Measurements from ENCODE around the gene AMBRA1.

DNA sequence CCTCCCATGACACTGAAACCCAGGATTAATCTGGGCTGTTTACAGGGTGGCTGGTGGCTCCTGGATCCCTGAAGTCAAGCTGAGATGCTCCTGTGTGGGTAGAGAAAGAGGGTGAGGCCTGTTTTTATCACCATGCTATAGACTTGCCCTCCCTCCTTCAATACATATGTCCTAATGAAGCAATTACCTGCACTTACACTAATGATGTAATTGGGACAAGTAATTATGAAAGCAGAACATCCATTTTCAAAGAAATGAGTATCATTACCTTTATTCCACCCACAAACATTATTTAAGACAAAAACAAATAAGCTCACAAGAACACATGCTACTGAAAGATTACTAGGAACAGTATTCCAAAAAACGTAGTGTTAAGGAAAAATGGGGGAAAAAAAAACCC, 138.0 kb downstream of the AMBRA1 start:
- no peak for TF ChIP-seq TCF12 (IDR thresholded peaks at IDR 0.05; ENCODE audit: low read depth)
- TF ChIP-seq, protein P1, sequence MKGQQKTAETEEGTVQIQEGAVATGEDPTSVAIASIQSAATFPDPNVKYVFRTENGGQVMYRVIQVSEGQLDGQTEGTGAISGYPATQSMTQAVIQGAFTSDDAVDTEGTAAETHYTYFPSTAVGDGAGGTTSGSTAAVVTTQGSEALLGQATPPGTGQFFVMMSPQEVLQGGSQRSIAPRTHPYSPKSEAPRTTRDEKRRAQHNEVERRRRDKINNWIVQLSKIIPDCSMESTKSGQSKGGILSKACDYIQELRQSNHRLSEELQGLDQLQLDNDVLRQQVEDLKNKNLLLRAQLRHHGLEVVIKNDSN (IDR thresholded peaks at IDR 0.05) = no peak
- no peak for TF ChIP-seq YY1 (IDR thresholded peaks at IDR 0.05; ENCODE audit: low read depth)
- TF ChIP-seq EGR1 (IDR thresholded peaks at IDR 0.05) = no peak
- no peak for TF ChIP-seq TAF1 (IDR thresholded peaks at IDR 0.05; ENCODE audit: low read depth)
- TF ChIP-seq RAD21 (IDR thresholded peaks at IDR 0.05; ENCODE audit: low read depth) = no peak
- TF ChIP-seq, protein P2, sequence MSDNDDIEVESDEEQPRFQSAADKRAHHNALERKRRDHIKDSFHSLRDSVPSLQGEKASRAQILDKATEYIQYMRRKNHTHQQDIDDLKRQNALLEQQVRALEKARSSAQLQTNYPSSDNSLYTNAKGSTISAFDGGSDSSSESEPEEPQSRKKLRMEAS (IDR thresholded peaks at IDR 0.05) = no peak
- no peak for TF ChIP-seq EP300 (IDR thresholded peaks at IDR 0.05; ENCODE audit: borderline replicate concordance)
- TF ChIP-seq, protein P3, sequence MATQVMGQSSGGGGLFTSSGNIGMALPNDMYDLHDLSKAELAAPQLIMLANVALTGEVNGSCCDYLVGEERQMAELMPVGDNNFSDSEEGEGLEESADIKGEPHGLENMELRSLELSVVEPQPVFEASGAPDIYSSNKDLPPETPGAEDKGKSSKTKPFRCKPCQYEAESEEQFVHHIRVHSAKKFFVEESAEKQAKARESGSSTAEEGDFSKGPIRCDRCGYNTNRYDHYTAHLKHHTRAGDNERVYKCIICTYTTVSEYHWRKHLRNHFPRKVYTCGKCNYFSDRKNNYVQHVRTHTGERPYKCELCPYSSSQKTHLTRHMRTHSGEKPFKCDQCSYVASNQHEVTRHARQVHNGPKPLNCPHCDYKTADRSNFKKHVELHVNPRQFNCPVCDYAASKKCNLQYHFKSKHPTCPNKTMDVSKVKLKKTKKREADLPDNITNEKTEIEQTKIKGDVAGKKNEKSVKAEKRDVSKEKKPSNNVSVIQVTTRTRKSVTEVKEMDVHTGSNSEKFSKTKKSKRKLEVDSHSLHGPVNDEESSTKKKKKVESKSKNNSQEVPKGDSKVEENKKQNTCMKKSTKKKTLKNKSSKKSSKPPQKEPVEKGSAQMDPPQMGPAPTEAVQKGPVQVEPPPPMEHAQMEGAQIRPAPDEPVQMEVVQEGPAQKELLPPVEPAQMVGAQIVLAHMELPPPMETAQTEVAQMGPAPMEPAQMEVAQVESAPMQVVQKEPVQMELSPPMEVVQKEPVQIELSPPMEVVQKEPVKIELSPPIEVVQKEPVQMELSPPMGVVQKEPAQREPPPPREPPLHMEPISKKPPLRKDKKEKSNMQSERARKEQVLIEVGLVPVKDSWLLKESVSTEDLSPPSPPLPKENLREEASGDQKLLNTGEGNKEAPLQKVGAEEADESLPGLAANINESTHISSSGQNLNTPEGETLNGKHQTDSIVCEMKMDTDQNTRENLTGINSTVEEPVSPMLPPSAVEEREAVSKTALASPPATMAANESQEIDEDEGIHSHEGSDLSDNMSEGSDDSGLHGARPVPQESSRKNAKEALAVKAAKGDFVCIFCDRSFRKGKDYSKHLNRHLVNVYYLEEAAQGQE (IDR thresholded peaks at IDR 0.05; ENCODE audit: low read depth) = no peak

Measured in Ishikawa (cell line).